Measurements from ENCODE around the gene RFK.

DNA sequence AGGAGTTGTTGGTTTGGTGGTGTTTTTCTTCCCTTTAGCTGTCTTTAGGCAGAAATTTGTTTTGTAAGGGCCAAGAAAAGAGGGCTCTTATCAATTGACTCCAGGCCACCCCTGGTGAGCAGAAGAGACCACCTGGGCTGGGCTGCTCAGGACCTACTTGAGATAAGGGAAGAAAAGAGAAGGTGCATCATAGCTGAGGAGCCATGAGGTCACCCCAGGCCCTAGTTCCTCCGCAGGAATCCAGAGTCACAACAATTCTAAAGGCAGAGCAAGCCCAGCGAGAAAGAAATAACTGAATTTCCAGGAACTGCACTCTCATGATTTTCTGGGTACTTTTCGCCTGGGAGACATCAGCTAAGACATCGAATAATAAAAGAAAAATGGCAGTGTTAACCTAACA lies 34.9 kb downstream of the RFK start:
- TF ChIP-seq, protein P1, sequence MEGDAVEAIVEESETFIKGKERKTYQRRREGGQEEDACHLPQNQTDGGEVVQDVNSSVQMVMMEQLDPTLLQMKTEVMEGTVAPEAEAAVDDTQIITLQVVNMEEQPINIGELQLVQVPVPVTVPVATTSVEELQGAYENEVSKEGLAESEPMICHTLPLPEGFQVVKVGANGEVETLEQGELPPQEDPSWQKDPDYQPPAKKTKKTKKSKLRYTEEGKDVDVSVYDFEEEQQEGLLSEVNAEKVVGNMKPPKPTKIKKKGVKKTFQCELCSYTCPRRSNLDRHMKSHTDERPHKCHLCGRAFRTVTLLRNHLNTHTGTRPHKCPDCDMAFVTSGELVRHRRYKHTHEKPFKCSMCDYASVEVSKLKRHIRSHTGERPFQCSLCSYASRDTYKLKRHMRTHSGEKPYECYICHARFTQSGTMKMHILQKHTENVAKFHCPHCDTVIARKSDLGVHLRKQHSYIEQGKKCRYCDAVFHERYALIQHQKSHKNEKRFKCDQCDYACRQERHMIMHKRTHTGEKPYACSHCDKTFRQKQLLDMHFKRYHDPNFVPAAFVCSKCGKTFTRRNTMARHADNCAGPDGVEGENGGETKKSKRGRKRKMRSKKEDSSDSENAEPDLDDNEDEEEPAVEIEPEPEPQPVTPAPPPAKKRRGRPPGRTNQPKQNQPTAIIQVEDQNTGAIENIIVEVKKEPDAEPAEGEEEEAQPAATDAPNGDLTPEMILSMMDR (IDR thresholded peaks at IDR 0.05; ENCODE audit: insufficient read depth, low read depth, low read length) = no peak
- TF ChIP-seq EZH2 (IDR thresholded peaks at IDR 0.05; ENCODE audit: insufficient read depth, low read length) = no peak
